Iris pigment epithelial cell (primary cell): Measurements from ENCODE around the gene GNG12.
A peak's percentile ranks its signal among the peaks of the same experiment; 100 is the strongest.

Experiments
- DNase-seq: peaks from one replicate; pipeline ENCODE4 v3.0.0-alpha.2; 2011; ENCODE audit warnings: low read depth

The GNG12 gene

DNA sequence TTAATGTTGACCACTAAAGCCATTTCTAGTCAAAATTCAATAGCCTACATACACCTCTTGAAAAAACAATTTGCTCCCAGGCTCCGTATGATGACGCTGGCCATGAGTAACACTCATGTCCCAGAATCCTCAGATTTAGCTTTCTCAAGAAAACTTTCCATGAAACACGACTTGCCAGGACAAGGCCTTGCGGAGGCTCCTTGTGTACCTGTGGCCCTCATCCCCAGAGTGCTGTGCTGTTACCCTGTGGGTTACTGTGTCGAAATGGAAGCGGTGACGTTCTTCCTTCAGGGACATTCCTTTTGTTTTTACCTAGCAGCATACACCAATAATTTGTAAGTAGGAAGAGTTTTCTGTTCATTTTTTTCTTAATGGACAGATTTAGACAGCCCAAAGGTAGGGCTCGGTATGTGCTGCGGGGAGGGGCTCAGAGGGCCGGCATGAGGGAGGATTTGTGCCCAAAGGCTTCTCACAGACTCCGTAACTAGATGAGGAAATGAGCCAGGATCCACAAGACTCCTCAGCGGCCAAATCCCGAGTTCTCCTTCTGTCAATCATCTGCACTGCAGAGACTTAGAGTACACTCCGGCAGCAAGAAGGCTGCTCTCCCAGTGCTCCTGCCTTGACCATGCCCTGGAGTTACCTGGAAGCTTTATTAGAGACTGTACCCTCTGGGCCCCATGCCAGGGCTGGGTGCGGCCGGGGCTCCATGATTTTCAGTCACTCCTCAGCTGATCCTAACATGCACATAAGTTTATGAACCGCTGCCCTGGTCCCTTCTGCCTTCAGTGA is 17.8 kb downstream of the GNG12 start:
- DNase-seq: no peak

DNA sequence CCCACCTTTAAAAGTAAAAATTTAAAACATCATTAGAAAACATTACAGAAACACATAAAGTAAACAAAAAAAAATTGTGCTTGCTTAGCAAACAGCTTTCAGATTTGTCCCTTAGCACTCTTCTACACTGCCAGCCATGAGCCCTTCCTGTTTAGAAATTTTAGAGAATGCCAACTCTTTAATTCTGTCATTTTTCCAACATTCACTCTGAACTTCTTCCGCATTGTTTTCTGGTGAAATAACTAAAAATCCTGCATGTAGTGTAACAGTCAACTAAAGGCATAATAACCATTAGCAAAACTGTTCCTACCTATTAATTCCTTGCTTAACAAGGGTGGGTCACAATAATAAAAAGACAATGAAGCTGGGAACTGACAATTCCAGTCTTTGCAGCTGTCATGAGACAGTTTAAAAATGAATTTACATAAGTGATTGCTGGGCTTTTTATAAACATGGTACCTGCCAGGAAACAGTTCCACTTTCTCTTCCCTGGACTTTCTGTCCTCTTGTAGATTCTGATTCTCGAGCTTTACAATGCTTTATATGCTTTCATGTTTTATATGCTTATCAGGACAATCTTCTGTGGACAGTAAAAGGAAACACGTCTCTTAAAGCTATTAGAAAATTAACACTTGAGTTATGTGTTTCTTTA is 19.0 kb downstream of the GNG12 start:
- DNase-seq: no peak

DNA sequence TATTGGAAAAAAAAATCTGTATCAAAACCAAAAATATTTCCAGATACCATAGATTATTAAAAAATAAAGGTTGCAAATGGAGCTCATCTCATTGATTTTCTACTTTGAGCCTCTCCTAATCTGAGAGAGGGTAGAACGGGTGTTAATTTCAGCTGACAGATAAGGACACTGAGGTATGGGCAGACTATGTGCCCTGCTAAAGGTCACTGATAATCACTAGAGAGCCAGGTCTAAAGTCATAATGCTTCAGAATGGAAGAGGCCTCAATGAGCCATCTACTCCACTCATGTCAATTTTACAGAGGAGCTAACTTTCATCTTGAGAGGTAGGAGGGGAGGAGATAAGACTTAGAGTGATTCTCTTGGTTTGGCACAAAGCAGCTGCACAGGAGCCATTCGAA is 21.0 kb downstream of the GNG12 start:
- no peak for DNase-seq

DNA sequence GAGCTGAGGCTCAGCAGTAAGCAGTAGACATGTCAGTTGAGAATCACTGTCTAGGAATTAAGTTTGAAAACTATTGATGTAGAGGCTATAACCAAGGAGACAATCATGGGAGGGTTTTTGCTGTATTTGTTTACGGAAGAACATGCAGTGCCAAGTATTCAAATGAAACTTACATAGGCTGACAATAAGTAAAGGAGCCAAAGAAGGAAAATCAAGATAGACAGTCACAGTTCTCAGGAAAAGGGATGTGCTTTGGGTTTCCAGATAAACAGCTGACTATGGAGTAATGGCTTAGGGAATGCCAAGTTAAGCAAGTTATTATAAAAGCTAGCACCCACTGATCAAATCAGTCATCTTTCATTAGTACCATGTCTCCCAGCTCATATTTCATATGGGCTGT is 21.5 kb downstream of the GNG12 start:
- DNase-seq: no peak

DNA sequence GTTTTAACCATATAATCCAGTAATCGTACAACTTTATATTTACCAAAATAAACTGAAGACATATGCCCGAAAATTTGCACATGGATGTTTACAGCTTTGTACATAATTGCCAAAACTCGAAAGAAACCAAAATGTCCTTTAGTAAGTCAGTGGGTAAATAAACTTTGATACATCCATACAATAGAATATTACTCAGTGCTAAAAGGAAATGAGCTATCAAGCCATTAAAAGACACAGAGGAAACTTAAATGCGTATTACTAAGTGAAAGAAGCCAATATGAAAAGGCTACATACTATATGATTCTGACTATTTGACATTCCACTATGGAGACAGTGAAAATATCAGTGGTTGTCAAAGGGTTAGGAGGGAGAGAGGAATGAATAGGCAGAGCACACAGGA is 23.4 kb downstream of the GNG12 start:
- no peak for DNase-seq

DNA sequence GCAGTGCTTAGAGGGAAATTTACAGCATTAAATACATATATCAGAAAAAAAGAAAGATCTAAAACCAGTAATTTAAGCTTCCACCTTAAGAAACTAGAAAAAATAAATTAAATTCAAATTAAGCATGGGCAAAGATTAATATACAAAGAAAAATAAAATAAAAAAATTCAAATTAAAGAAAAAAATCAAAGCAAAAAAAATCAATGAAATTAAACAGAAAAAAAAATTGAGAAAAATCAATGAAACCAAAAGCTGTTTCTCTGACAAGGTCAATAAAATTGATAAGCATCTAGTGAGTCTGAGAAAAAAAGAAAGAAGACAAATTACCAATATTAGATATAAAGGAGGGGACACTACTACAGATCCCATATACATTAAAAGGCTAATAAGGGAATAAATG is 26.0 kb downstream of the GNG12 start:
- DNase-seq: no peak

DNA sequence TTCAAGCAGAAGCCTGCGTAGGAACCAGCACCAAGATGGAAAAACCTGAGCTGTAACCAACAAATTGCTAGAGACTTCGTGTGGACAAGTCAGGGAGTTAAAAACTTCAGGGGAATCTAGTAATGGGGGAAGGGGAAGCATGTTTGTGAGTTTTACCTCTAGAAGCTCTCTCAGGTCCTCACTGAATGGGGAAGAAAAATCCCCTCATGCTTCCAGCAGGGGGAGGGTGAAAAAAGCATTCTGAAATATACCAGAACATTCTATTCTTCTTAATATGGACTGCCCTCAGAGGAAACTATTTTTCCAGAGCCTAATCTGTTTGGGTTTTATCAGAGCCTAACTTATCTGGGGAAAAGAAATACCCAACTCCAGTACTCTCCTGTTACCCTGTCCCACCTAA is 28.6 kb downstream of the GNG12 start:
- DNase-seq: no peak

DNA sequence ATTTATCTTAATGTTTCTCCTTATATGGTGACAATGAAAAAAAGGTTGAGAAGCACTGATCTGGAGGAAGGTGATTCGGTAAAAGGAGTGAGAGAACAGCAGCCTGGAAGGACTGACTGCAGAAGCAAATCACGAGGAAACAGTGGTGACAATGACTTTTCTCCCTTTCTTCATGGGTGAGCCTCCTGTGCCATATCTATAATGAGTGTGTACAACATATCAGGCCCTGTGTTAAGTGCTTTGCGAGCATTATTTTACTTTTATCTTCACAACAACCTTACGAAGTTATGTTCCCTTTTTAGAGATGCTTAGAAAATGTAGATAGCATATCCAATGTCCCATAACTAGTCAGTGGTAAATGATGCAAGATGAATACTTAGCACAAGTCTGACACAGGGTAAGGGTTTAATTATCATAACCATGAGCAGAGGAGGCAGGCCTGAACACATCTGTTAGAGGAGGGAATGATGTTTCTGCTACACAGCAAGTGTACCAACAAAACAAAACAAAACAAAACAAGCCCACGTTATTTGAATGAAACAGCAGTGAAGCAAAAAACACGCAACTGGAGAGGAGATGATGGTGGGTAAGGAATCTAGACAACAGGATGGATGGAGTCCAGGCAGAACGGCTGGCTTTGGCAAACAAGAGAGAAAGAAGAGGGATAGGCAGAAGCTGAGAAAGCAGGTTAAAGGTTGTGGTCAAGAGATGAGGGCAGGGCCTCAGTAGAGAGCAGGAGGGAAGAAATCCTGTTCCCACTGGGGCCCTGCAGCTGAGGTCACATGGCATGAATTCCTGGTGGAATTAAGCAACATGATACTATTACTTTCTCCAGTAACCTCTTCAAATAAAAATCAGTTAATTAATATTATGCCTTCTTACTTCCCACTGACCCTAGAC is 29.6 kb downstream of the GNG12 start:
- DNase-seq: peak; percentile 43

DNA sequence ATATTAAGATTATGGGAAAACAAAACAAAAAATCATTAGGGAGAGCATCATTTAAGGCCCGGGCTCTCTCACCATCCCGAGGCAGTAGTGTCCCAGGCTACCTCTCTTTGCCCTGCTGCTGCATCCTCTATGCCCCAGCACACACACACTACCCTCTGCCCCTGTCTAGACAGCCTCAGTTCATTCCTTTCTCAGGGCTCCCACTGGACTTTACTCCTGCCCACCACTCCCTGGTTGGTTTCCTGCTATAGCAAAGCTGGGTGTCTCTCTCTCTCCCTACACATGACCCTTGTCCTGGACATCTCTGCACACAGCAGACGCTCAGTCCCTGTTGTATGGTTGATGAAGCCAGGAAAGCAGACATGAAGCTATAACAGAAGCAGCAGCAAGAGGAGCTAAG is 30.7 kb downstream of the GNG12 start:
- DNase-seq: no peak

DNA sequence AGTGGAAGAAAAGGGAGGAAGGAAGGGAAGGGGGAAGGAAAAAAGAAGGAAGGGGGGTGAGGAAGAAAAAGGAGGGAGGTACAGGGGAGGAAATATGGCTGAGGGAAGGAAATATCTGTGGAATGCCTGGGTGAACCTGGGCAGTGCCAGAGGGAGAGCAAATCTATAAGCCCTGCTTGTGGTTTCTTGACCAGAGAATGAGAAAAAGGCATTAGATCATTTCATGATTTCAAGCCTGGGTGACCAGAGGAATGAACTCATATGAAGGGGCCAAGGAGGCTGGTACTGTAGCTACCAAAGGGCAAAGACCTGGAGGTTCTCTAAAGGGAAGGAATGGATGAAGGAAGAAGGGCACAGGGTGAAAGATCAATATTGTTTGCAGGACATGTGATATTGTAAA is 31.4 kb downstream of the GNG12 start:
- no peak for DNase-seq

DNA sequence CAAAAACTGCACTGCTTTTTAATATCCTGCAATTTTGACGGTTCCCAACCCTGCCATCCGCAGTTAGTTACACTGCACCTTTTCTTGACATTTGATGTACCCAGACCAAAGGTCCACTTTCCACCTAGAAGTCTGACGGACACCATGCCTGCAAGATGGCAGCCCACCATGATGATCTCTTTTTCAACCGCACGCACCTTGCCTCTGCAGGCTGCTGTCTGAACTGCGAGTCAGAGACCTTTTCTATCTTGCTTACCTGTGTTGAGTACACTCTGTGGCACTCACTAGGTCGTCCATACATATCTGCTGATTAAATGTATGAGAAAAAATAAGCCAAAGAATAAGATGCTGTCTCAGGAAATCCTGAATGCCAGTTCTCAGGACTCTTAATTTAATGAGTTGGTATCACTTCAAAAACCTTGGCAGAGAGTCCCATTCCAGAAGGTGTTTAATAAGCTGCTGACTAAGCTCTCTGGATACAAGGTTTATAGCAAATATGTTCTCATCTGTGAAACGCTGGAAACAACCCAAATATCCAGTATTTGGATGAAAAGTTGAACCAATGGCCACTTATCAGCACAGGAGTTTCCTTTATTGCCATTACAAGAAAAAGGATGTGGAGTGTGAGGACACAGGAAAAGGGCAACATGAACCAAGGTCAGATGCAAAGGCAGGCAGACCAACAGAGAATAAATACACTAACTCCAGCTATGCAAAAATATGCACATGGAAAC is 37.9 kb downstream of the GNG12 start:
- no peak for DNase-seq

DNA sequence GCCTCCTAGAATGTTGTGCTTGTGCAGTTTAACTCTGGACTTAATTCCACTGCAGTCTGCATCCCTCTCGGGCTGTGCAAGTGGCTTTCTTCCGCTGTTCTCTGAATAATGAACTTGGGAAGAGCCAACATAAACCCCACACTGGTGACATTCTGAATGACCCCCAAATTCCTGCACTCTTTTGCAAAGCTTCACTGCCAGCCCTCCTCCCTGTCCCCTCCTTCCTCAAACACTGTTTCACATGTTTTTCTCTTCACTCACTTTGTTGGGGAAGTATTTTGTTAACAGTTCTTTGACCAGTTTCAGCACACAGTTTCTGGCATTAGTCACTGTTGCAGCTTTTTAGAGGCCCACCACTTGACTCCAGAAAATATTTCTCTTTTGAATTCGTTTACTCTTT is 39.7 kb downstream of the GNG12 start:
- DNase-seq: peak; percentile 67

DNA sequence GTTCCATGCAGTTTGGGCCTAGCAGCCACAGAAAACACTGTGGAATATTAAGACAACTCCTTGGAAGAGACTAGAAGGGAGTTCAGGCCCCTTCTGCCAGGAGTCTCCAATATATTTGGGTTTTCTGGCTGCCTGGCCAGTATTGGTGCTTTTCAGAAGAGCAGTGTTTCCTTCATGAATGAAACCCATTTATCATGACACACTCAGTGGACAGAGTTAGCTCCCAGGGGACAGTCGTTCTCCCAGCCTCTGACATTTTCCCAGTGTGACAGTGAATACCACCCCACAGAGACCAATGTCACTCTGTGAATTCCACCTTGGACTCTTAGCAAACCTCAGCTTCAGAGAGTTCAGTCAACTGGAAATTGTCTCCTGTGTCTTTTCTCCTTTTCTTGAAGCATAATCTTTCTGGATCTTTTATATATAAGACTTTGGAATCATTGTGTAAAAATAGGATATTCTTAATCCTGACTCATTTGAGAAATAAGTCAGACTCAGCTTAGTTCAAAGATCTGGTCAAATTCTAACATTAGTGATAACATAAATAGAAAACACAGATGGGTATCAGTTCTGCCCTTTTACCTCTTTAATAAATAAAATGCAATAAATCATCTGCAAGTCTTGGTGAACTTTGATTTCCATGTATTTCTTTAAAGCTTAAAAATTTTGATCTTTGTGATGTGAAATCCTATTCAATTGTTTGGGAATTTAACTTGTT is 40.4 kb downstream of the GNG12 start:
- no peak for DNase-seq

DNA sequence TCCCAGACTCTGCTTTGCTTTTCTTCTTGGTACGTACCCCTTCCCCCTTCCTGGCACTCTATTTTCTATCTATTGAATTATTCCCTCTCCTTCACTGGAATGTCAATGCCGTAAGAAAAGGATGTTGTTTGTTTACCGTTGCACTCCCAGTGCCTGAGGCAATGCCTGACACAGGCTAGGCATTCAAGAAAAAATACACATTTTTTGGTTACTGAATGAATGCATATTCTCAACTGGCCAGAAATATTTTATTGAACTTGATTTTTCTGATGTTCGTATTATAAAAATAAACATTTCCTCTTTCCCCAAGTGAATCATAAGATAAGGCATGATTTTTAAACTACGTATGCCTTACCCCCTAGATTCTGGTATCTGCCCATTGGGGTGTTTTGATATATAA is 41.2 kb downstream of the GNG12 start:
- DNase-seq: peak; percentile 86

DNA sequence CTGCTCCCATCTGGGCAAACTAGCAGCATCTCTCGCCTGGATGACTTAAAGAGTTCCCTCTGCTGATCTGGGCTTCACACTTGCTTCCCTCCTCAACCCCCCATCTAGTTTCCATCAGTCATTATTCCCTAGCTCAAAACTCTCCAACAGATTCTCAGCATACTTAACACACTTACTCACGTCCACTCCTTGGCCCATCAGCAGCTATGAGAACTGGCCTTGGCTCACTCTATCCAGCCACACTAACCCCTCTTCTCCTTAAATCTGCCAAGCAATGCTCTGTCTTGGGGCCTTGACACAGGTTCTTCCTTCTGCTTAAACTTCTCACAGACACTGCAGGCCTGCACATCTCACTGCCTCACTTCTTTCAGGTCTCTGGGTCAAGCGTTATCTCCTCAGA is 41.6 kb downstream of the GNG12 start:
- peak; percentile 97 for DNase-seq

DNA sequence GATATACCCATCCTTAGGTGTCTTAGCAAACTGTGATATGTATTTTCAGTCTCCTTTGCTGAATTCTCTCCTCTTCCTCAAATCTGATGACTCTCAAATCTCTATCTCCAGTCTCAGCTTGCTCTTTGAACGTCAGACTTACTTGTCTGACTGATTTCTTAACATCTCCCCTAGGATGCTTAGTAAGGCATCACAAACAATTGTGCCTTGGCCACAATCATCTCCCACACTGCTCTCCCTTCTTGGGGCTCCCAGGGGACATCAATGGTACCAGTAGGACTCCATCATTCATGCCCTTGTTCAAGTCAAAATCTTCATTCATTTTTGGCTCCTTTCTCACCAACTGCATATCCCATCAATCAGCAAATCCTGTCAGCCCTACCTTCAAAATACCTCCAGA is 42.0 kb downstream of the GNG12 start:
- peak; percentile 68 for DNase-seq

DNA sequence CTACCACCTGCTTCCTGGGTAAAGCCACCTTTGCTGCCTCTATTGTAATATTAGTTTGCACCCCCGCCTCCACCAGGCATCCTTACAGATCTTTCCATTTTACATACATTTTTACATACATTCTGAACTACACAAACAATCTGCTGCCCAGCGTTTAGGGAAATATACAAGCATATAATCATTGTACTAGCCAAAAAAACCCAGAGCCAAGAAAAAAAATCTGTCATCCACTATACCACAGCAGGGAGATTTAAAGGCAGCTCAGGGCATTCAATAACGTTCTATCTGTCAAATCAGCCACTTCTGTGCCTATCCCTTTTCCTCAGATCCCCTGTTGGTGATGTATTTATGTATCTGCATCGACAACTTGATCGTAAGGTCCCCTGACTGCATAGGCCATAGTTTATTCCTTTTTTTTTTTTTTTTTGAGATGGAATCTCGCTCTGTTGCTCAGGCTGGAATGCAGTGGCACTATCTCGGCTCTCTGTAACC is 43.0 kb downstream of the GNG12 start:
- no peak for DNase-seq

DNA sequence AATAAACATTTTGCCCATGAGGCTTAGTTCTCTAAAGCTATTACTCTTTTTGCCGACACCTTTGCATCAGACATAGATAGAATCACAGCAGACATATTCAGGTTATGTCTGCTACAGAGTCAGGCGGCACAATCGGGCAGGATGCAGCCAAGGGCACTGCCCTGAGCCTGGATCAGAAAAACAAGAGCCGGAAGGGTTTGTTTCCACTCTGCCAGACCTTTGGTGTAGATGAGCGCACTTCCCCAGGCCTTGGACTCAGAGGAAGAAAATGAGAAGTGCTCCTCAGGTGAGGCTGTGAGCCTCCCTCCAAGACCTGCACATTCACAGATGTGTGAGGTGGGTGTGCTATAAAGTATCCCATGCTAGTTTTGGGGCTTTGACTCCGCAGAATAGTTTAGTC is 43.7 kb downstream of the GNG12 start:
- DNase-seq: no peak

DNA sequence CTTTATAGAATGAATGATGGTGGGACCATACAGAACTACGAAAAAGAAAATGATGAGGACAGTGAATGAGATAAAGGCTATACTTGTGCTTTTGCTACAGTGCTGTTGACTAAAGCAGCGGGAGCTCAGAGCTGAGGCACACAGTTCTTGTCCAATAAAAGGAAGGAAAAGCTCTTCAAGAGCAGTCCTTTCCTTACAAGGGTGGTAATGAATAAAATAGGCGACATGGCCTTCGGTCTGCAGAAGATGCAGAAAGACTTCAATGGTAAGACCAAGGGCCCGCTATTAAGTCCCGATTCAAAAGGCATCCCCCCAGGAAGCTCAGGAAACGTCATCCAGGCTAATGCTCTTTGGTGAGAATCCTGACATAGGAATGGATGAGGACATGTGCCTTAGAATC is 44.4 kb downstream of the GNG12 start:
- DNase-seq: no peak

DNA sequence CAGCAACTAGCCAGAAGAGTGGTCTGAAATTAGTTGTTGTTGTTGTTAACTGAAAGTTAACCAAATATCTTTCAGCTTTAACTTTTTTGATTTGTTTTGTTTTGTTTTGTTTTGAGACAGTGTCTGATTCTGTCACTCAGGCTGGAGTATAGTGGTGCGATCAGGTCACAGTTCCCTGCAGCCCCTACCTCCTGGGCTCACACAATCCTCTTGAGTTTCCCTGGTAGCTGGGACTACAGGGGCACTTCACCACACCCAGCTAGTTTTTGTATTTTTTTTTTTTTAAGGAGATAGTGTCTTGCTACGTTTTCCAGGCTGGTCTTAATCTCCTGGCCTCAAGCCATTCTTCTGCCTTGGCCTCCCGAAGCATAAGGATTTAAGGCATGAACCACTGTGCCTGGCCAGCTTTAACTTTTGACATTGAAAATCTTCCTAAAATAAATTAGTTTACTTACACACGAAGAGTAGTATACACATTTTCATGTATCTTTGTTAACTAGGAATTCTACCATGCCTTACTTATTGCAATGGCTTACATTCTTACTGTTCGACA is 45.0 kb downstream of the GNG12 start:
- DNase-seq: no peak

DNA sequence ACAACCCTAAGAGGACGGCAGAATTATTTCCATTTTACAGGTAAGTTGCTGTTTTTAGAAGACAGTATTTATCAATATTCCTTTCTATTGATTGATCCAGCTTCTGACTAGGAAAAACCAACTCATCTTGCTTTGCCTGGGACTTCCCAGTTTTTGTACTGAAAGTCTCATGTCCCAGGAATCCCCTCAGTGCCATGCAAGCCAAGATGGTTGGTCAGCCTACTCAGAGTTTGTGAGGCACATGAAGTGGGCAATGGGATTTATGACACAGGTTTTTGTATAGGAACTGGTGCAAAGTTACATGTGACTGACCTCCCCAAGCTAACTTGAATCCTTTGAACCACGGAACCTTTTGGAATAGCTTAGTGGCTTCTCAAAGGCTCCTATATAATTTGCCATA is 45.5 kb downstream of the GNG12 start:
- no peak for DNase-seq
